Stimulated activated memory B cell treated with anti-CD40 and anti-IgM and Interleukin-4, amounts not matched to agents 10 μg/mL and 1 μg/mL and 100 μg/mL, for 72 hours (primary cell): ENCODE measurements around the gene SREBF1.
A peak's percentile ranks its signal among the peaks of the same experiment; 100 is the strongest.
"Not testable (repeated sequence)": the region's sequence is repeated elsewhere in the genome, so short reads cannot be mapped to it uniquely, and the experiment has no call there.

Experiments
- ATAC-seq: fragments of 150-1000 bp; cut with Tn5 transposase; 2 replicates; pipeline ENCODE4 v1.10.0; 2021
- H3K27ac Mint-ChIP-seq: one replicate; pipeline ENCODE4 v1.8.0; 2022; ENCODE audit warnings: mild to moderate bottlenecking, mixed read lengths
- H3K27me3 Mint-ChIP-seq: one replicate; pipeline ENCODE4 v1.8.0; 2022; ENCODE audit warnings: mixed read lengths
- H3K36me3 Mint-ChIP-seq: one replicate; pipeline ENCODE4 v1.8.0; 2022; ENCODE audit warnings: mixed read lengths
- H3K4me1 Mint-ChIP-seq: one replicate; pipeline ENCODE4 v1.8.0; 2022; ENCODE audit warnings: mixed read lengths
- H3K4me3 Mint-ChIP-seq: one replicate; pipeline ENCODE4 v1.8.0; 2022; ENCODE audit warnings: mild to moderate bottlenecking, moderate library complexity, mixed read lengths
- H3K9me3 Mint-ChIP-seq: one replicate; pipeline ENCODE4 v1.8.0; 2022; ENCODE audit warnings: mixed read lengths

Gene SREBF1

GRCh38 chr17:17815436-17816200 is 21.2 kb downstream of the SREBF1 start:
- no peaks in the 10 kb centered on the region for H3K27me3 Mint-ChIP-seq
- H3K27ac Mint-ChIP-seq = no peak overlapping the region
- no peak for ATAC-seq
- no peaks in the 10 kb centered on the region for H3K9me3 Mint-ChIP-seq
- H3K36me3 Mint-ChIP-seq = peaks cover 63% of the 10 kb centered on the region
- no peak overlapping the region for H3K4me3 Mint-ChIP-seq
- peaks cover 33% of the 10 kb centered on the region for H3K4me1 Mint-ChIP-seq

DNA sequence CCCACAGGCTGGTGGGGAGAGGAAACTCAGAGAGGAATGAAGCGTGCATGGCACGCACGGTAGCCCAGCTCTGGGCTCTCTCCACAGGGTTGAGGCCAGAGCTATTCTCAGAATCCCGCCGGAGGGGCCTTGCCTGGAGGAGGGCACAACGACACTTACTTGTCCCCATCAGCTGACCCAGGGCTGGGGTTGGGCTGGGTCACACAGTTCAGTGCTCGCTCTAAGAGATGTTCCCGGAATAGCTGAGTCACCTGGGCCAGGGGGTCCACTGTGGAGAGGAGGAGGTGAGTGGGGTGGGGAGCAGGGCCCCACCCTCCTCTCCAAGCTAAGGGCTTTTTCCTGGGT is 21.8 kb downstream of the SREBF1 start:
- H3K4me1 Mint-ChIP-seq = peaks cover 28% of the 10 kb centered on the region
- H3K36me3 Mint-ChIP-seq = peaks cover 68% of the 10 kb centered on the region
- no peak overlapping the region for H3K4me3 Mint-ChIP-seq
- no peak for ATAC-seq
- H3K27me3 Mint-ChIP-seq = no peaks in the 10 kb centered on the region
- H3K27ac Mint-ChIP-seq = no peak overlapping the region
- H3K9me3 Mint-ChIP-seq = no peaks in the 10 kb centered on the region

- ATAC-seq = no peak
- Mint-ChIP-seq H3K36me3 (peaks cover 63% of the 10 kb centered on the region), H3K27me3 (no peaks in the 10 kb centered on the region), H3K27ac (no peak overlapping the region), H3K4me3 (no peak overlapping the region), H3K4me1 (peaks cover 23% of the 10 kb centered on the region), H3K9me3 (no peaks in the 10 kb centered on the region)
Measured at GRCh38 chr17:17814162-17815061, 22.4 kb downstream of the SREBF1 start.

DNA sequence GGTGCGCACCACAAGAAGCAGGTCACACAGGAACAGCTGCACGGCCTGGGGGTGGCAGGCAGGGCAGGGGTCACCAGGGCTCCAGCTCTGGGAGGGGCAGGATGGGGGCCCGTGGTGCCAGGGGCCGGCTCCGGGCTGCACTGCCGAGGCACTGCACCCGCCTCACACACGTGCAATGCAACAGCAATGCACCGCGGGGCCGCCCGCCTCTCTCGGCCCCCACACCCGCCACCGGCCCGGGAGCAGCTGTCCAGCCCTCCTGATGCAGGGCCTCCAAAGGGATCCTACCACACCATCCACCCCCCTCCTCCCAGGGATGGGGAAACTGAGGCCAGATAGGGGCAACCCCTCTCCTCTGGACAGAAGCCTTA is 23.1 kb downstream of the SREBF1 start:
- H3K9me3 Mint-ChIP-seq = no peaks in the 10 kb centered on the region

DNA sequence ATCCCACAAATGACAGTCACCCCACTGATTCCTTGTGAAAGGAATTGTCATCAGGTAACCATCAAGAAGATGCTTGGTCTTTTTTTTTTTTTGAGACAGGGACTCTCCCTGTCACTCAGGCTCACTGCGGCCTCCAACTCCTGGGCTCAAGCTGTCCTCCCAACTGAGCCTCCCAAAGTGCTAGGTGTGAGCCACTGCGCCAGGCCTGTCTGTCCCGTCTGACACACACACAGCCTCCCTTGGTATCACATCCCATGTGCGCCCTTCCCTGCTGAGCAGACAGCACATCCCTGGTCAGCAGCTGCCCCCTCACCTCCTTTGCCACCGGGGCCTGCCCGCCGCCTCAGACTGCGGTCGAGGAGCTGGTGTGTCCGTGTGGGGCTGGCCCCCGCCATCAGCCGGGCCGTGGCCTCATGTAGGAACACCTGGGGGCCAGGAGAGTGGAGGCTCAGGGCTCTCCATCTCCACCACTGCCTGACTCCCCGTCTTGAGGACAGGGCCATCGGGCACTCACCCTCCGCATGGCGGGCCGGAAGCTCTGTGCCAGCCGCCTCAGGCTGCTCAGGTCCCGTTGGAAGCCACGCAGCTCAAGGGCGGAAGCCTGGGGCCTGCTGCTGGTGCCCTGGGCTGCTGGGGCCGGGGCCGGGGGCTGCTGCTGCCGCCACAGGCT is 23.6 kb downstream of the SREBF1 start:
- no peak for ATAC-seq
- Mint-ChIP-seq H3K4me1 (peaks cover 22% of the 10 kb centered on the region), H3K27ac (no peak overlapping the region), H3K36me3 (peaks cover 58% of the 10 kb centered on the region), H3K27me3 (no peaks in the 10 kb centered on the region), H3K9me3 (no peaks in the 10 kb centered on the region), H3K4me3 (peak overlapping the region; percentile 36)

More for the DNA sequence above, 23.1 kb downstream of the SREBF1 start:
- no peak overlapping the region for H3K4me3 Mint-ChIP-seq
- H3K27ac Mint-ChIP-seq = no peak overlapping the region
- peaks cover 59% of the 10 kb centered on the region for H3K36me3 Mint-ChIP-seq
- peaks cover 23% of the 10 kb centered on the region for H3K4me1 Mint-ChIP-seq
- no peak for ATAC-seq
- no peaks in the 10 kb centered on the region for H3K27me3 Mint-ChIP-seq

GRCh38 chr17:17812211-17813054 is 24.4 kb downstream of the SREBF1 start:
- Mint-ChIP-seq H3K4me3 (no peak overlapping the region), H3K36me3 (peaks cover 56% of the 10 kb centered on the region), H3K4me1 (peaks cover 22% of the 10 kb centered on the region), H3K27me3 (no peaks in the 10 kb centered on the region), H3K27ac (no peak overlapping the region), H3K9me3 (no peaks in the 10 kb centered on the region)
- no peak for ATAC-seq

DNA sequence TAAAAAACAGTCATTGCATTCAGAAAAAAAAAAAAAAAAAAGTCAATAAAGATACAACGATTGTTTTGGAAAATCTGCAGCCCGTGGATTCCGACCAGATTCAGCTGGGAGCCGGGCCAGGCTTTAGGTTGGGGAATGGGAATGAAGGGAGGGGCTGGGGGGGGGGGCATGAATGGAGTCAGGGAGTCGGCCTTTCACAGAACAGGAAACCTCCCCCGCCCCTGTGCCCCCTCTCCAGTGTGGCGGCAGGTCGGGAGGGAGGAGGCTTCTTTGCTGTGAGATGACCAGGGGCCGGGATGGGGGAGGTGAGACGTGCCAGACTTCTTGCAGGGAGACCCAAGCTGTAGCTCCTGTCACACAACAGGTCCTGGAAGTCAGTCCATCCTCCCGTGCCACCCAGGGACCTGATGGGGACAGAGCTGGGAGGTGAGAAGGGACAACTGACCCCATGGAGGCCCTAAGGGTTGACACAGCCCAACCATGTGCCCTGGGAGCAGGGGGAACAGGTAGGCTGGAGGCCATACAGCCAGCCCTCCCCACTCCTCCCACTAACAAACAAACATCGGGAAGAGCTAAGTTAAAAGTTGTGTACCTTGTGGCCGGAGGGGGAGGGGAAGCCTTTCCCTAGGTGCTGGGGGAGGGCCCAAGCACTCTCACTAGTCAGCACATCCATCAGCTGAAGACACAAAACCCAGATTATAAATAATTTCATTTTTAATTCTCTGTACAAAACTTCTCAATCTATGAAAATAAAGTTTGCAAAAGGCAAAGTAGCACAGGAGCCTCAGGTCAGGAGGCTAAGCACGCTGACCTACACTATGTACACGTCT is 25.2 kb downstream of the SREBF1 start:
- Mint-ChIP-seq H3K4me3 (no peak overlapping the region), H3K9me3 (no peaks in the 10 kb centered on the region), H3K36me3 (peaks cover 53% of the 10 kb centered on the region), H3K27ac (no peak overlapping the region), H3K27me3 (no peaks in the 10 kb centered on the region), H3K4me1 (peaks cover 22% of the 10 kb centered on the region)
- no peak for ATAC-seq

DNA sequence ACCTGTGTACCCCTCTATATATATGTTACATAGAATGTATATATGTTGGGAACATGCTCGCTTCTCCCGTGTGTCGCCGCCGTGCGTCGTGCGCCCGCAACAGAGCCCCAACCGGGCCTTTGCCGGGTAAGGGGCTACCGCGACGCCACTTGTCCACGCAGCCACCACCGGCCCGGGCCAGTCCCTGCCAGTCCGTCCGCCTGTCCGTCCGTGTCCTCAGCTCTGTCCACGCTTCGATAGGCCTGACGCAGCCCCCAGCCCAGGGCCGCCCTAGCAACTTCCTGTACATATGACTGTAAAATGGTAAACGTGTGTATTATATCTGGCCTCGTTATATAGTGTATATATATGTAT is 25.9 kb downstream of the SREBF1 start:
- no peak overlapping the region for H3K4me3 Mint-ChIP-seq
- no peak overlapping the region for H3K27ac Mint-ChIP-seq
- ATAC-seq = no peak

DNA sequence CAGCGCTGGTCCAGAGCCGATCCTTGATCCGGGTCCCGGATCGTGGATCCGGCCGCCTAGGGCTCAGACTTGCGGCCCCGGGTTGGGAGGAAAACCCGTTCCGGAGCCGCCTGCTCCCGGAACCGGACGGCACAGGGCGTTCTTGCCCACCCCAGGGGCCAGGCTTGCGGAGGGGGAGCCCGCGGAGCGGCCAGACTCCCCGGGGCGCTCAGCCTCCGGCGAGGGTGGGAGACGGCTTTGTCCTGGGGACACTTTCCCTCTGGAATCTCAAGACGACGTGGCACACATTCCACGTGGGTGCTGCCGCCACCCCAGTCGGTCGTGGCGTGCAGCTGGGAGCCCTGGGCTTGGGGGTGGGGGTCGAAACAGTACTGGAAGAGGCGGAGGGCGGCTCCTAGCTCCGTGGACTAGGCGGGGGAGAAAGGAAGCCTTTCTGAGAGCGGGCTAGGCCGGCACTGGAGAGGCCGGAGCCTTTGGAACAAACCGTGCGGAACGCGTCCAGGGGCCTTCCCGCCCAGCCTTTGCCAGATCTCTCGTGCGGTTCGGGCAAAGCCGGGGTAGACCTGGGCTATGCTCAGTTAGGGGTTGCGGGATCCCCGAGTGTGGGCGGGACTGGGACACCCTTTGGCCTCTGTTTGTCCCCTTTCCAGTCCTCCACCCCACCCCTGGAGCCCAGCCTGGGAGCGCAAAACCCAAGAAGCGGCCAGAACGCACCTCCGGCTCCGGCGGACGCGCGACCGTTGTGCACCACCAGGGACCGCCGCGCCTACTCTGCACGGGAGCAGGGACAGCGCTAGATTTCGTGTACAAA is 26.5 kb downstream of the SREBF1 start:
- H3K36me3 Mint-ChIP-seq = peaks cover 49% of the 10 kb centered on the region
- no peaks in the 10 kb centered on the region for H3K27me3 Mint-ChIP-seq
- no peak overlapping the region for H3K4me3 Mint-ChIP-seq
- no peaks in the 10 kb centered on the region for H3K9me3 Mint-ChIP-seq
- H3K27ac Mint-ChIP-seq = no peak overlapping the region
- ATAC-seq = no peak
- H3K4me1 Mint-ChIP-seq = peaks cover 22% of the 10 kb centered on the region

More for the DNA sequence above, 25.9 kb downstream of the SREBF1 start:
- peaks cover 49% of the 10 kb centered on the region for H3K36me3 Mint-ChIP-seq
- H3K9me3 Mint-ChIP-seq = no peaks in the 10 kb centered on the region
- no peaks in the 10 kb centered on the region for H3K27me3 Mint-ChIP-seq
- H3K4me1 Mint-ChIP-seq = peaks cover 22% of the 10 kb centered on the region

- peaks cover 22% of the 10 kb centered on the region for H3K4me1 Mint-ChIP-seq
- peaks cover 48% of the 10 kb centered on the region for H3K36me3 Mint-ChIP-seq
- H3K9me3 Mint-ChIP-seq = no peaks in the 10 kb centered on the region
- no peak overlapping the region for H3K27ac Mint-ChIP-seq
- H3K4me3 Mint-ChIP-seq = no peak overlapping the region
- no peaks in the 10 kb centered on the region for H3K27me3 Mint-ChIP-seq
- ATAC-seq = peak; percentile 3
Measured at GRCh38 chr17:17809531-17810083, 27.2 kb downstream of the SREBF1 start.

DNA sequence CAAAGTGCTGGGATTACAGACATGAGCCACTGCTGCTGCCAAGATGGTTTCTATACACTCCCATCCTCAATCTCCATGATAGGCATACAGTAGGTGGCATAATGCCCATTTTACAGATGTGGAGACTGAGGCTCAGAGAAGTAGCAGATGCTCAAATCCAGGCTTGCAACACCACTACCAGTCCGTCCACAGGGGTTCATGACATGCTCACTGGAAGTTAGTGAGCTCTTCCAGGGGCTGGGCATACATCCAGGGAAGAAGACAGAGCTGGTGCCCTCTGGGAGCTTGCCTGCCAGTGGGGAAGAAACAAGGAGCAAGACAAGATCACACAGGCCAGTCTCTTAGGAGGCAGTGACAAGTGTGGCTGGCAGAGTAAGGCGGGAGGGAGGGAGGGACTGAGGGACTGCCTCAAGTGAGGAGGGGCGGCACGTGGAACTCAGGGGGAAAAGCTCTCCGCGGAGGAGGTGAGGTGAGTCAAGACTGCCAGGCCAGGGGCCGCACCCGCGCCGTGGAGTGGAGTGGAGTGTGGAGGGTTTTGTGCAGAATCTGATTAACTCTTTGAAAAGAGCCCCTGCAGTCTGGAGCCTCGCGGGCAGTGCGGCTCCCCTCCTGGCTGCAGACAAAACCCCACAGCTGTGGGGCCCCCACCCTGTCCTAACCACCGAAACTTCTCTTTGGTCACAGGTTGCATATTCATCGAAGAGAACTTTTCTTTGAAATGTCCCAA is 27.9 kb downstream of the SREBF1 start:
- peak; percentile 73 for ATAC-seq
- Mint-ChIP-seq H3K27ac (no peak overlapping the region), H3K9me3 (no peaks in the 10 kb centered on the region), H3K27me3 (no peaks in the 10 kb centered on the region), H3K4me1 (peaks cover 22% of the 10 kb centered on the region), H3K4me3 (no peak overlapping the region), H3K36me3 (peaks cover 46% of the 10 kb centered on the region)

DNA sequence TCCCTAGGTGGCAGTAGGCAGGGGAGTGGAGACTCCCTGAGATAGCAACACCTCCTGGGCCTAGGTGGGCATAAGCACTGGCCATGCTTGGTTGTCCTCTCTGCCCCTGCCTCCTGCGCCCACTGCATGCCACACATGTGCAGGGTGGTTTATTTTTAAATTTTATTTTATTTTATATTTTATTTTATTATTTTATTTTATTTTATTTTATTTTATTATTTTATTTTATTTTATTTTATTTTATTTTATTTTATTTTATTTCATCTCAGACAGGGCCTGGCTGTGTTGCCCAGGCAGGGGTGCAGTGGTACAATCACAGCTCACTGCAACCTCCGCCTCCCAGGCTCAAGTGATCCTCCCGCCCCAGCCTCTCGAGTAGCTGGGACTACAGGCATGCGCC is 28.6 kb downstream of the SREBF1 start:
- H3K27ac Mint-ChIP-seq, ATAC-seq, H3K27me3 Mint-ChIP-seq, H3K9me3 Mint-ChIP-seq, H3K4me3 Mint-ChIP-seq: not testable (repeated sequence)
- H3K4me1 Mint-ChIP-seq = peaks cover 22% of the 10 kb centered on the region
- H3K36me3 Mint-ChIP-seq = peaks cover 48% of the 10 kb centered on the region

- H3K27ac Mint-ChIP-seq = no peak overlapping the region
- H3K9me3 Mint-ChIP-seq = no peaks in the 10 kb centered on the region
- peaks cover 44% of the 10 kb centered on the region for H3K36me3 Mint-ChIP-seq
- peaks cover 22% of the 10 kb centered on the region for H3K4me1 Mint-ChIP-seq
- no peak for ATAC-seq
- no peak overlapping the region for H3K4me3 Mint-ChIP-seq
- H3K27me3 Mint-ChIP-seq = no peaks in the 10 kb centered on the region
Measured at GRCh38 chr17:17807440-17807839, 29.3 kb downstream of the SREBF1 start.
